ENCODE results near the gene PLB1. TPM values are rescaled to one million over a fixed set of nuclear protein-coding genes. Genes with fewer than 3 reads are reported as not detected.

Gene PLB1
- total and polyA plus RNA-seq, 4 experiments from 2014 or later, result 0.38 to 0.91 (median 0.82) TPM

DNA sequence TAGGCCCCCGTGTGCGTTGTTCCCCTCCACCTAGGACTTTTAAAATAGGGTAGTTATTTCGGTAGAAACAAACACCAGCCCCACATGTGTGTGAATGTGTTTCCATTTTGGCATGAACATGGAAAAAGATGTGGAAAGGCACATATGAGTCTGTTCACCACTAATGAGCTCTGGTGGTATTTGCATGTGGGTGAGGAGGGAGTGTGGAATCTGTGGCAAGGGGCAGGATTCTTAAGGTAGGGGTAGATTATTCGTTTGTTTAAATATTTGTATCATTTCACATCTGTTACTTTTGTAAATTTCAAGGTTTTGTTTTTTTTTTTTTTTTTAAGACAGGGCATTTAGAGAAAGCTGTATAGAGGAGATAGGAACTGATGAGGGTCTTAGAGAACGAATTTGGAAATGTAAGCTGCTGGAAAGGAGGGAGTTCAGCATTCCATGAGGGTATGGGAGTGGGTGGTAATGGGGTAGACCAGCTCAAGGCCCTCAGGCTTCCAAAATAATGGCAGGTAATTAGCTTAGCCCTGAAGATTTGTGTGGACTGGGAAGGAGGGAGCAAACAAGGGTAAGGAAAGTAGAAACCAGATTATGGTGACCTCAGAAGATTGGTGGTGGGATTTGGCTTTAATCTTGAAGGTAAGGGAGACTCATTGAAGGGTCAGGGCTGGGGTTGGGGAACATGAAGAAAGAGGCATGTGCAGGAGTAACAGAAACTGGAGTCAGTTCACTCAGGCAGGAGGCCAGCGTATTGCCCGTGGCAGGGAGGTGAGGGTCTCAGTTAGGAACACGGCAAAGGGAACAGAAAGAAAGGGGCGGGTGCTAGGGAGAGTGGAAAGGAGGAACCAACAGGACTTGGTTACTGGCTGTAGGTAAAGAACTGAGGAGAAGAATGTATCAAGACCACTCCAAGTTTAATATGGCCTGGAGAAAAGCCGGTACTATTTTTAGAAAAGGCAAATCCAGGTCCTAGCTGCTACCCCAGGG is 123.6 kb downstream of the PLB1 start:
- no peaks in the 10 kb centered on the region for H3K36me3 ChIP-seq (ENCODE audit: insufficient read depth, low read length)
- H3K4me3 ChIP-seq (ENCODE audit: low read length in 2 of 2), result no peak overlapping the region
- CTCF ChIA-PET (ENCODE audit: partially characterized antibody), result interaction anchor here (1.0 to 7.8 kb wide), 3 partner anchors 10 to 25 kb away, joined by 3 to 114 read pairs (median 3); no protein-coding TSS in a partner anchor
- Mint-ChIP-seq H3K36me3 (peaks cover 0 to 6% of the 10 kb centered on the region in 2 donors), H3K27ac (peak overlapping the region; percentile 98 to 100 (median 100)), H3K4me3 (peak overlapping the region in 6 of 8 donors; percentile 2 to 84 (median 67)), H3K9me3 (peaks cover 0 to 3% (median 0%) of the 10 kb centered on the region in 8 donors), H3K4me1 (peaks cover 62 to 79% (median 65%) of the 10 kb centered on the region in 4 donors), H3K27me3 (no peaks in the 10 kb centered on the region)
- H3K4me1 ChIP-seq (ENCODE audit: insufficient read depth, low read length), result peaks cover 98% of the 10 kb centered on the region
- intact Hi-C loops (cut with micrococcal nuclease), result loop anchor here (2.0 to 5.0 kb wide), 3 partner anchors 13 to 727 kb away; partner anchors contain the start of genes BABAM2 and RBKS
- no peak for DNase-seq
- peak overlapping the region; percentile 97 for H3K27ac ChIP-seq (ENCODE audit: low read depth, low read length)
- H3K27me3 ChIP-seq (ENCODE audit: insufficient read depth, low read length), result no peaks in the 10 kb centered on the region
- POLR2A ChIA-PET (ENCODE audit: partially characterized antibody), result interaction anchor here (4.1 to 7.9 kb wide), 4 partner anchors 8 to 130 kb away, joined by 36 to 97 read pairs (median 39); partner anchors contain the start of gene PPP1CB
- H3K9me3 ChIP-seq (ENCODE audit: control insufficient read depth in 1 of 2, low read length in 2 of 2), result no peaks in the 10 kb centered on the region

DNA sequence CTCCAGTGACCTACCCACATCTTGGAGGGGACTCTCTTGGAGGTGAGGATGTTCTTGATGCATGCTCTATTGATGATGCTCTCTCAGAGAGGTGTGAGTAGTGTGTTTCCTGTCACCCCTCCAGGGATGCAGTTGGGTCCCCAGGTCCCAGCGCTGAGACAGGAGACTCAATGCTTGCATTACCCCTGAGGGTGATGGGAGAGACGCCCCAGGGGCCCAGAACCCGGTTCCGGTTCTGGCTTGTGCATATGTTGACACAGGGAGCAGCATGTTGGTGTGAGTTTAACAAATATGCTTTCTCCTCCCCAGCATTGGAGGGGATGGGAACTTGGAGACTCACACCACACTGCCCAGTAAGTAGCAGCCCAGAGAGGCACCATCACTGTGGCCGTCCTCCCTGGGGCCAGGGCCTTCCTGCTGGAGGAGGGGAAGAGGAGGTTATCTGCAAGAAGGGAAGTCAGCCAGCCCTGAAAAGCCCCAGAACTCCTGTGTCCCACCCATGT is 124.5 kb downstream of the PLB1 start:
- Mint-ChIP-seq H3K9me3 (peaks cover 0 to 3% (median 0%) of the 10 kb centered on the region in 8 donors), H3K4me1 (peaks cover 70 to 87% (median 73%) of the 10 kb centered on the region in 4 donors), H3K4me3 (peak overlapping the region in 7 of 8 donors; percentile 65 to 84 (median 74)), H3K36me3 (peaks cover 0 to 9% of the 10 kb centered on the region in 2 donors), H3K27me3 (no peaks in the 10 kb centered on the region), H3K27ac (peak overlapping the region; percentile 98 to 100 (median 100))
- intact Hi-C loops (cut with micrococcal nuclease), result loop anchor here (2.0 to 5.0 kb wide), 3 partner anchors 14 to 728 kb away; partner anchors contain the start of genes BABAM2 and RBKS
- H3K4me3 ChIP-seq (ENCODE audit: low read length in 2 of 2), result no peak overlapping the region
- peak overlapping the region; percentile 97 for H3K27ac ChIP-seq (ENCODE audit: low read depth, low read length)
- peak in 1 of 5 donors; percentile 19 for DNase-seq
- no peaks in the 10 kb centered on the region for H3K9me3 ChIP-seq (ENCODE audit: control insufficient read depth in 1 of 2, low read length in 2 of 2)
- ChIA-PET CTCF (ENCODE audit: partially characterized antibody) (interaction anchor here (1.0 to 7.8 kb wide), 4 partner anchors 11 to 123 kb away, joined by 3 to 114 read pairs (median 3); no protein-coding TSS in a partner anchor), POLR2A (ENCODE audit: partially characterized antibody) (interaction anchor here (1.3 to 7.9 kb wide), 4 partner anchors 8 to 129 kb away, joined by 7 to 97 read pairs (median 39); partner anchors contain the start of gene PPP1CB)
- H3K27me3 ChIP-seq (ENCODE audit: insufficient read depth, low read length), result no peaks in the 10 kb centered on the region
- no peaks in the 10 kb centered on the region for H3K36me3 ChIP-seq (ENCODE audit: insufficient read depth, low read length)
- H3K4me1 ChIP-seq (ENCODE audit: insufficient read depth, low read length), result peaks cover 98% of the 10 kb centered on the region

- Histone ChIP-seq H3K4me3 (ENCODE audit: low read length in 2 of 2) (peak overlapping the region in 1 of 2 donors; percentile 39), H3K27ac (ENCODE audit: low read depth, low read length) (peak overlapping the region; percentile 97), H3K4me1 (ENCODE audit: insufficient read depth, low read length) (peaks cover 98% of the 10 kb centered on the region), H3K36me3 (ENCODE audit: insufficient read depth, low read length) (no peaks in the 10 kb centered on the region), H3K27me3 (ENCODE audit: insufficient read depth, low read length) (no peaks in the 10 kb centered on the region), H3K9me3 (ENCODE audit: control insufficient read depth in 1 of 2, low read length in 2 of 2) (no peaks in the 10 kb centered on the region)
- CTCF ChIA-PET (ENCODE audit: partially characterized antibody), result interaction anchor here (0.8 to 7.8 kb wide), 6 partner anchors 9 to 132 kb away, joined by 3 to 114 read pairs (median 3); no protein-coding TSS in a partner anchor
- DNase-seq, result no peak
- Mint-ChIP-seq H3K9me3 (peaks cover 0 to 3% (median 0%) of the 10 kb centered on the region in 8 donors), H3K4me3 (peak overlapping the region in 7 of 8 donors; percentile 65 to 84 (median 77)), H3K36me3 (peaks cover 0 to 9% of the 10 kb centered on the region in 2 donors), H3K27me3 (no peaks in the 10 kb centered on the region), H3K4me1 (peaks cover 75 to 91% (median 77%) of the 10 kb centered on the region in 4 donors), H3K27ac (peak overlapping the region; percentile 98 to 100 (median 100))
- POLR2A ChIA-PET (ENCODE audit: partially characterized antibody), result interaction anchor here (0.5 to 7.9 kb wide), 8 partner anchors 9 to 146 kb away, joined by 3 to 97 read pairs (median 8); partner anchors contain the start of gene PPP1CB
- intact Hi-C loops (cut with micrococcal nuclease), result loop anchor here (1.0 to 5.0 kb wide), 6 partner anchors 7 to 728 kb away; partner anchors contain the start of genes BABAM2, PPP1CB and RBKS
These were observed 124.9 kb downstream of the PLB1 start for GRCh38 chr2:28620801-28621171.

- intact Hi-C loops (cut with micrococcal nuclease), result loop anchor here (1.0 to 5.0 kb wide), 6 partner anchors 8 to 729 kb away; partner anchors contain the start of genes BABAM2, PPP1CB and RBKS
- peak overlapping the region; percentile 97 for H3K27ac ChIP-seq (ENCODE audit: low read depth, low read length)
- no peaks in the 10 kb centered on the region for H3K27me3 ChIP-seq (ENCODE audit: insufficient read depth, low read length)
- POLR2A ChIA-PET (ENCODE audit: partially characterized antibody), result interaction anchor here (0.5 to 7.9 kb wide), 9 partner anchors 10 to 146 kb away, joined by 3 to 97 read pairs (median 7); partner anchors contain the start of gene PPP1CB
- Mint-ChIP-seq H3K9me3 (peaks cover 0 to 3% (median 0%) of the 10 kb centered on the region in 8 donors), H3K27ac (peak overlapping the region; percentile 98 to 100 (median 100)), H3K4me3 (peak overlapping the region; percentile 65 to 84 (median 76)), H3K4me1 (peaks cover 78 to 98% (median 80%) of the 10 kb centered on the region in 4 donors), H3K36me3 (peaks cover 0 to 9% of the 10 kb centered on the region in 2 donors), H3K27me3 (no peaks in the 10 kb centered on the region)
- CTCF ChIA-PET (ENCODE audit: partially characterized antibody), result interaction anchor here (0.7 to 7.8 kb wide), 8 partner anchors 8 to 131 kb away, joined by 3 to 114 read pairs (median 3); no protein-coding TSS in a partner anchor
- H3K4me3 ChIP-seq (ENCODE audit: low read length in 2 of 2), result peak overlapping the region in 1 of 2 donors; percentile 39
- peak; percentile 92 to 97 (median 95) for DNase-seq
- no peaks in the 10 kb centered on the region for H3K36me3 ChIP-seq (ENCODE audit: insufficient read depth, low read length)
- H3K9me3 ChIP-seq (ENCODE audit: control insufficient read depth in 1 of 2, low read length in 2 of 2), result no peaks in the 10 kb centered on the region
- peaks cover 98% of the 10 kb centered on the region for H3K4me1 ChIP-seq (ENCODE audit: insufficient read depth, low read length)
These were observed 125.6 kb downstream of the PLB1 start for GRCh38 chr2:28621172-28622100.

- Mint-ChIP-seq H3K4me1 (peaks cover 75 to 100% (median 82%) of the 10 kb centered on the region in 4 donors), H3K4me3 (peak overlapping the region; percentile 65 to 84 (median 76)), H3K36me3 (peaks cover 0 to 9% of the 10 kb centered on the region in 2 donors), H3K9me3 (peaks cover 0 to 3% (median 0%) of the 10 kb centered on the region in 8 donors), H3K27ac (peak overlapping the region; percentile 98 to 100 (median 100)), H3K27me3 (no peaks in the 10 kb centered on the region)
- no peak for DNase-seq
- no peaks in the 10 kb centered on the region for H3K9me3 ChIP-seq (ENCODE audit: control insufficient read depth in 1 of 2, low read length in 2 of 2)
- intact Hi-C loops (cut with micrococcal nuclease), result loop anchor here (5.0 kb wide), 1 partner anchor 730 kb away; the partner anchor contains the start of genes BABAM2 and RBKS
- H3K4me3 ChIP-seq (ENCODE audit: low read length in 2 of 2), result peak overlapping the region in 1 of 2 donors; percentile 7
- peak overlapping the region; percentile 97 for H3K27ac ChIP-seq (ENCODE audit: low read depth, low read length)
- peaks cover 96% of the 10 kb centered on the region for H3K4me1 ChIP-seq (ENCODE audit: insufficient read depth, low read length)
- H3K27me3 ChIP-seq (ENCODE audit: insufficient read depth, low read length), result no peaks in the 10 kb centered on the region
- POLR2A ChIA-PET (ENCODE audit: partially characterized antibody), result interaction anchor here (1.2 to 7.9 kb wide), 6 partner anchors 10 to 138 kb away, joined by 3 to 97 read pairs (median 22); partner anchors contain the start of gene PPP1CB
- no peaks in the 10 kb centered on the region for H3K36me3 ChIP-seq (ENCODE audit: insufficient read depth, low read length)
- CTCF ChIA-PET (ENCODE audit: partially characterized antibody), result interaction anchor here (1.2 to 7.8 kb wide), 4 partner anchors 12 to 35 kb away, joined by 3 to 114 read pairs (median 4); no protein-coding TSS in a partner anchor
These were observed 126.2 kb downstream of the PLB1 start for GRCh38 chr2:28622101-28622499.

Measured in CD4-positive, alpha-beta memory T cell (primary cell).